ENCODE measurements around the gene RAPGEF4.

DNA sequence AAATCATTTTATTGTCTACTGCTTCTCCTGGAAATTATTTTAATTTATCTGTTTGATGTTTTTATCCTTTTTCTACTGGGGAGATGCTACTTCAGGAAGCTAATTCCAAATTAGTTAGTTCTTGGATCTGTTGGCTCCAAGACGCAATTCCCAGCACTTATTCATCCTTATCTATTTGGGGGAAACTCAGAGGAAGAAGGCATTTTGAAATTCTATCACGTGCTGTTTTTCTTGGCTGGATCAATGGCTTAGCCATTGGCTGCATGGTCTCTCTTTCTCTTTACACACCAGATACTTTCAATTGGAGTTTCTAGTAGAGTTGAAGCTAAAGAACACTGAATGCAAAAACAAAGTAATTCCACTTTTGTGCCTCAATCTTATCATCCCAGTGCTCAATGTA lies 98.3 kb downstream of the RAPGEF4 start:
- TF ChIP-seq, protein P1, sequence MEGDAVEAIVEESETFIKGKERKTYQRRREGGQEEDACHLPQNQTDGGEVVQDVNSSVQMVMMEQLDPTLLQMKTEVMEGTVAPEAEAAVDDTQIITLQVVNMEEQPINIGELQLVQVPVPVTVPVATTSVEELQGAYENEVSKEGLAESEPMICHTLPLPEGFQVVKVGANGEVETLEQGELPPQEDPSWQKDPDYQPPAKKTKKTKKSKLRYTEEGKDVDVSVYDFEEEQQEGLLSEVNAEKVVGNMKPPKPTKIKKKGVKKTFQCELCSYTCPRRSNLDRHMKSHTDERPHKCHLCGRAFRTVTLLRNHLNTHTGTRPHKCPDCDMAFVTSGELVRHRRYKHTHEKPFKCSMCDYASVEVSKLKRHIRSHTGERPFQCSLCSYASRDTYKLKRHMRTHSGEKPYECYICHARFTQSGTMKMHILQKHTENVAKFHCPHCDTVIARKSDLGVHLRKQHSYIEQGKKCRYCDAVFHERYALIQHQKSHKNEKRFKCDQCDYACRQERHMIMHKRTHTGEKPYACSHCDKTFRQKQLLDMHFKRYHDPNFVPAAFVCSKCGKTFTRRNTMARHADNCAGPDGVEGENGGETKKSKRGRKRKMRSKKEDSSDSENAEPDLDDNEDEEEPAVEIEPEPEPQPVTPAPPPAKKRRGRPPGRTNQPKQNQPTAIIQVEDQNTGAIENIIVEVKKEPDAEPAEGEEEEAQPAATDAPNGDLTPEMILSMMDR (IDR thresholded peaks at IDR 0.05) = no peak
- TF ChIP-seq POLR2A (IDR thresholded peaks at IDR 0.05; ENCODE audit: low read depth) (no peak), POLR2AphosphoS5 (IDR thresholded peaks at IDR 0.05) (no peak)

All from esophagus muscularis mucosa (tissue), 3 donors.